ENCODE data around the gene IL17RA. TPM values are rescaled to one million over a fixed set of nuclear protein-coding genes. Genes with fewer than 3 reads are reported as not detected.

IL17RA gene
- total and polyA plus RNA-seq, 2 donors (not counting 3 experiments of a cell fraction or from before 2014, with no cell fraction given), result 13.0 to 19.3 TPM

- no peak for TF ChIP-seq JUN (IDR thresholded peaks at IDR 0.05; ENCODE audit: borderline replicate concordance, insufficient read depth, insufficient read length, low read depth)
- TF ChIP-seq POLR2A (IDR thresholded peaks at IDR 0.05; ENCODE audit: low read depth, low read length), result no peak
- TF ChIP-seq CTCF (IDR thresholded peaks at IDR 0.05; ENCODE audit: extremely low read depth in 1 of 2, insufficient read depth in 1 of 2, low read depth in 1 of 2, low read length in 2 of 2), result no peak
- no peak for TF ChIP-seq FOS (IDR thresholded peaks at IDR 0.05; ENCODE audit: borderline replicate concordance, insufficient read depth, low read length)
- no peak for TF ChIP-seq MYC (IDR thresholded peaks at IDR 0.05; ENCODE audit: low read depth, low read length)
- TF ChIP-seq POLR2AphosphoS5 (IDR thresholded peaks at IDR 0.05; ENCODE audit: insufficient read depth, low read depth, low read length), result no peak
- no peak for TF ChIP-seq GATA2 (IDR thresholded peaks at IDR 0.05; ENCODE audit: insufficient read depth, insufficient read length, low read depth, low read length)
- TF ChIP-seq MAX (IDR thresholded peaks at IDR 0.05; ENCODE audit: insufficient read depth, insufficient read length), result no peak
- no peak for TF ChIP-seq EZH2 (IDR thresholded peaks at IDR 0.05; ENCODE audit: borderline replicate concordance, low read depth, low read length, severe bottlenecking)
- H3K79me2 ChIP-seq (ENCODE audit: control insufficient read depth, insufficient read depth, low read length), result peaks cover 27% of the 10 kb centered on the region
- BruUV-seq (replicated peaks), result no TSS peak
- H3K4me1 ChIP-seq (ENCODE audit: control insufficient read depth, extremely low read depth, insufficient read depth, low read length), result peaks cover 15% of the 10 kb centered on the region
- no peaks in the 10 kb centered on the region for H4K20me1 ChIP-seq (replicated peaks; ENCODE audit: control insufficient read depth, extremely low read depth, insufficient read depth, low read length)
- no peaks in the 10 kb centered on the region for H3K9me3 ChIP-seq (replicated peaks; ENCODE audit: control insufficient read depth, insufficient read depth, low read length)
- peak; percentile 52 for FAIRE-seq
- ChIA-PET POLR2A (no interaction called here), CTCF (interaction anchor here (1.4 to 9.1 kb wide), 3 partner anchors 13 to 344 kb away, joined by 4 to 77 read pairs (median 21); no protein-coding TSS in a partner anchor)
- intact Hi-C loops (cut with micrococcal nuclease) (no loop called here), dilution Hi-C loops (cut with MboI; ENCODE audit: extremely low pct_ligation_motif_present, low sequenced_read_pairs) (no loop called here)
- H3K27me3 ChIP-seq (ENCODE audit: control insufficient read depth in 2 of 2, insufficient read depth in 2 of 2, low read length in 2 of 2), result no peaks in the 10 kb centered on the region
- H2AFZ ChIP-seq (ENCODE audit: low read depth, low read length), result peak overlapping the region; percentile 46
- peak overlapping the region; percentile 36 for H3K27ac ChIP-seq (ENCODE audit: insufficient read depth, low read depth, low read length)
- H3K9me1 ChIP-seq (replicated peaks; ENCODE audit: control insufficient read depth, extremely low read depth, insufficient read depth, low read length), result no peaks in the 10 kb centered on the region
- H3K9ac ChIP-seq (replicated peaks; ENCODE audit: extremely low read depth, insufficient read depth, low read length), result peak overlapping the region; percentile 58
- H3K4me2 ChIP-seq (ENCODE audit: insufficient read depth, low read length), result peak overlapping the region; percentile 50
- H3K4me3 ChIP-seq (replicated peaks in 1 of 3; ENCODE audit: insufficient read depth in 1 of 3, low read depth in 1 of 3, low read length in 3 of 3), result peak overlapping the region; percentile 38 to 57 (median 57)
- no peak for DNase-seq (ENCODE audit: low read depth, low spot score)
- H3K36me3 ChIP-seq (ENCODE audit: control insufficient read depth in 2 of 2, extremely low read depth in 1 of 2, insufficient read depth in 2 of 2, low read length in 2 of 2), result no peaks in the 10 kb centered on the region
These were observed 73.4 kb downstream of the IL17RA start for GRCh38 chr22:17158176-17158567.
